NCI-H82 (cell line): Measurements from ENCODE around the gene FH.
A peak's percentile ranks its signal among the peaks of the same experiment; 100 is the strongest.

Source experiments
- DNase-seq: peaks from one replicate; lab custom pipeline; 2025; lab: John Stamatoyannopoulos, UW

Gene FH

GRCh38 chr1:241519308-241520079 lies at the start of gene FH:
Gene FH, minus strand, starts transcription at chr1:241519755. Its CDS starts 33 bp downstream, at chr1:241519722.
- peak; percentile 100 for DNase-seq

GRCh38 chr1:241560849-241561187 lies 41.3 kb upstream of the FH start:
- no peak for DNase-seq

DNA sequence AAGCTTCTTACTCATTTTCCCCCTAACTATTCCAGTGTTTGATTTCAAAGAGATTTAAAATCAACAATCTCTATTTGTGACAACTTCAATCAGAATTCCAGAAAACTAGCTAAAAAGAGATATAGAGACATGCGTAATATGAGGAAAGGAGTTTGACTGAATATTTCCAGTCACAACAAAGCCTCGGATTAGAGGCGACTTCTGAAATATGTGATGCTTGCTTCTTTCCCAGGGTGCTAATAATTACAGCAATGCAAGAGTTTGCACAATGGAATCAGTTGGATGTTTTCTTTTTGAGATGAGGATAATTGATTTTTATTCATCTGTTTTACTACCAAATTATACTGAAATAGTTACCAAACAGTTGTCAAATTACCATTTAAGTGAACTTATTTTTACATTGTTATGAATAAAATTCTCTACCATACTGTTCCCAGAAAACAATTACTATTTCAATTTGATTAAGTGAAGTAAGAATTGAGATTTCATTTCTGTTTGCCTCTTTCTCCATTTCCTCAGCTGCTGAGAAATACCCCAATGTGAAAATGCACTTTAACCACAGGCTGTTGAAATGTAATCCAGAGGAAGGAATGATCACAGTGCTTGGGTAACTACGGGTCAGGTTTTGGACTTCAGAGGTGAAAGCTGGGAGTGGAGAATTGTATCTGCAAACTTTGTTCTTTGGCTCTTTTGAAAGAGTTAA lies 40.7 kb upstream of the FH start:
- no peak for DNase-seq

GRCh38 chr1:241557551-241558193 lies 38.1 kb upstream of the FH start:
- no peak for DNase-seq

DNA sequence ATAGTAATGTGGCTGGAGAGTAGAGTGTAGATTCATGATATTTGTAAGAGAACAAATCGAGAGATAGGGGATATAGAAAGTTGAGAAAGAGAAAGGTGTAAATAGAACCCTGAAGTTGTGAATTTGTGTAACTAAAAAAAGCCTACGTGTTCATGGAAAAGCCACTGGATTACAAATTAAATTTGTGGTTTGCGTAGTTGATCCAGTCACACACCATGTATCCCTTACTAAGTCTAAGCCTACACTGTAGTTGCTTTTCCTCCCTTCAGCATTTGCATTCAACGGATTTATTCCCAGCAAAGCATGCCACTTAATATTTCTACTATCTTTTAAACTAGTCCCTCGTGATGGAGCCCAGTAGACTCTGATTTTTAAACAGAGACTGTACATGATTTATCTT lies 37.5 kb upstream of the FH start:
- DNase-seq, result no peak

DNA sequence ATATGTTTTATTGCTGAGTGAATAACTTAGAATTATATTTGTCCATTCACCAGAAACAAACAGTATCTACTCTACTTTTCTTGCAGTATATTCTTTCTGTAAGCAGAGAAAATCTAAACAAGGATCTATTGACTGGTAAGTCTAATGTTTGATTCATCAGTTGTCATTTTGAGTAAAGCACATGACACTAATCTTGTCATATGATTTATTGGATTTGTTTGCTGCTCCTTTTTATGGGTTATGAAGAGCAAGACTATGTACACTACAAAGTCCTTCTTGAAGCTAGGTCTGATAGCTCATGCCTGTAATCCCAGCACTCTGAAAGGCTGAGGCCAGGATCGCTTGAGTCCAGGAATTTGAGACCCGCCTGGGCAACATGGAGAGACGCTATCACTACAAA lies 36.0 kb upstream of the FH start:
- DNase-seq, result no peak

DNA sequence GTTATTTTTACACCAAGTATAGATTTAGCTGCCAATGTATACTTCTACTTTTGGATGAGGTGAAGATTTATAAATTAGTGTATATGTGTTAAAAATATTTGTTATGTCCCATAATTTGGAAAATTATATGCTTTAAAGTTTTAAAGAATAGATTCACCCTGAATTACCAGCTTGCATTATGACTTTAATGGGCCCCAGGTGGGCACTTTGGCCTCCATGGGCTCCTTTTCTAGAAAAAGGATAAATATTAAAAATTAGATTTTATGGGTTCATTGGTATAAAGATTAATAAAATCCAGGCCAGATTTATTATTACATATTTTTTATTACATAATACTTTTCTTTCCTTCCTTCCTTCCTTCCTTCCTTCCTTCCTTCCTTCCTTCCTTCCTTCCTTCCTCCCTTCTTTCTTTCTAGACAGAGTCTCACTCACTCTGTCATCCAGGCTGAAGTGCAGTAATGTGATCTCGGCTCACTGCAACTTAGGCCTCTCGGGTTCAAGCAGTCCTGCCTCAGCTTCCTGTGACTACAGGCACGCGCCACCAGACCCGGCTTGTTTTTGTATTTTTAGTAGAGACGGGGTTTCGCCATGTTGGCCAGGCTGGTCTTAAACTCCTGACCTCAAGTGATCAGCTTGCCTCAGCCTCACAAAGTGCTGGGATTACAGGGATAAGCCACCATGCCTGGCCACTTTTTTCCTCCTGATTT lies 34.5 kb upstream of the FH start:
- no peak for DNase-seq

DNA sequence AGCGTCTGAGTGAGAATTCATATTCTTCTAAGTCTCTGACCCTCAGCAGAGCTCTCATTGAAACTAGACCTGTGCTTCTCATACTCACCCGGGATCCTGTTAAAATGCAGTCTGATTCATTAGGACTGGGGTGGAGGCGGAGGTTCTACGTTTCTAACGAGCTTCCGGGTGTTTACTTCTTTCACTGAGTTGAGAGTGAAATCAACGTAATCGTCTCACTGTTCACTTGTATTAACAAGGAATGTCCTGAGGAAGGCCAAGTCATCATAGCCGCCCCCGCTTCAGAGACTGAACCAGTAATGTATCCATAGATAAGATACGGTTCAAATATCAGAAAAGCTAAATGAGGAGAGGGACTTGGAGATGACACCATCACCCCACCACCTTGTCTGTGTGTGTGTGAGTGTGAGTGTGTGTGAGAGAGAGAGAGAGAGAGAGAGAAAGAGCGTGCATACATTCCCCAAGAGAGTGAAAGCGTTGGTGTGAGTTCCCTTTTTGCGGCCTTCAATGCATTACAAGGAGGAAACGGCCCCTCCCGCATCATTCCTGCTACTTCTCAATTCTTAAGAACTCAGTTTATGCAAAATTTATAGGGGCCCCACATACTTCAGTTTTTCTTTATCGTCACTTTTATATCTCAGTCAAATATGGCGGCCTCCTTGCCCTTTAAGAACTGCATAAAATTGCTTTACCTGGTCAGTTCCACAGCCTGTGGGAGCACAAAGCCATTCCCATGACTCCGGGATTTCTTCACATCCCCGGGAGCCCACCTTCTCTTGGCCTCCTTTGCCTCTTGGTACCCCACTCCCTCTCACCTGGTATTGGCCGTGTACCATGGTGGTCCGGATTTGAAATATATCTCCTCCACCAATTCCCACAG lies 32.4 kb upstream of the FH start:
- no peak for DNase-seq

GRCh38 chr1:241550318-241550717 lies 30.8 kb upstream of the FH start:
- DNase-seq, result no peak

GRCh38 chr1:241548008-241548407 lies 28.5 kb upstream of the FH start:
- DNase-seq, result no peak

DNA sequence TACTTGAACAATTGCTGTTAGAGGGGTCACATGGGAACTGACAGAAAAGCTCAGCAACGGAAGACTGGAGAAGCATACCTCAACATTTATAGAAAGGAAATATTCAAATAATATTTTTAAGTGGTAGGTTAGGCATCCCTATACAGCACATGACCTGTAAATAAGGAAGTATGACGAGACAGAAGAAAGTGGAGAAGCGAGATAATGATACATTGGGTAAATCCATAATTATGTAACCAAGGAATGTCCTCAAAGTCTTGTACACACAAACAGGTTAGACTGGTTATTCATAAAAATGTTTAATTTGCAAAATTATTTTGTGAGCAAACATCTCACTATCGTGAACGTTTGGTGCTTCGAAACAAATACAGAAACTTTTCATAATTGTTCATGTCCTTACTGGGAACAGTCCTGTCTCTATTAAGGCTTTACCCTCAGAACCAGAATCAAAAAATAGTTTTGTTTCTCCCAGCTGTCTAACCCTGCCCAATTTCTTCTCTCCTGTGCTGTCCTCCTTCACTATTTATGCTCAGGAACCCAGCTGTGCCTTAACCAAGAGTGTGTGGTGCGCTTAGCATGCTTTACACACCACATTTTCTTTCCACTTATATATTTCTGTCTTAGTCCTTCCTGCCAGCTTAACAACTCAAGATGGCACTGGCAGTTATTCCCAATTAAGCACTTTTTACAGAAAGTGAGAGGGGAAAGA lies 22.8 kb upstream of the FH start:
- DNase-seq, result no peak

- DNase-seq, result no peak
Observed at GRCh38 chr1:241536969-241537368, 17.4 kb upstream of the FH start.

DNA sequence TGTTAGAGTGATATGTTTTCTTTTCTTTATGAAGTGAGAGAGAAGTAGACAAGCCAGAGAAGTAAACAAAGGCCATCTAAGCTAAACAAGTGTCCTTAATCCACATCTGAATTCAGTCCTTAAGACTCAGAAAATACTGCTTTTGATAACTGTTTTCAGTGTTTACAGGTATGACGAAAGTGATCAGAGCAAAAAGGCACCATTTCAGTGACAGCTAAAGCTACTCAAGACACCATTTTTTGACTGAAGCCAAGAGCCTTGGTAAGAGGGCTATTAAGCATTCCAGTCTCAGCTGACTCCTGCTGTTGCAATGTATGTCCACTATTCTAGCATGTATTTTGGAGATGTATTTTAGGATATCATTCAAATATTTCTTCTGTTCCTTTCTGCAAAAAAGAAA lies 16.7 kb upstream of the FH start:
- DNase-seq, result no peak

- no peak for DNase-seq
Observed at GRCh38 chr1:241533326-241534115, 14.0 kb upstream of the FH start.

DNA sequence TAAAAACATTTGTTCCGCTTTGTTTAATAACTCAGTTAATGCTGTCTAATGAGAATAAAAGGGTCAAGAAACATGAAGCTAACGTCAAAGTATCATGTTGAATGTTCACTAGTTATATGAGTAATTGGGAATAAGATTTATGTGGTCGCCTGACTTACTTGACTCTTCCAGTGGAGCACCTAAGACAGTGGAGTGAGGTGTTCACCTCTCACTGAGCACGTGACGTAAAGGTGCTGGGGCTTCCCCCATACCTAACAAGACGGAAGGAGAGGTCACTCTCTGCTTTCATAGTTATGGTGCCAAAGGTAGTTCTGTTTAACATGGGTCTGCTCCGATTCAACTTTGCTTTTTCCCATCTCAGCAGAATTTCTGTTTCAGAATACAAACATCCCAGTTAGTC lies 13.3 kb upstream of the FH start:
- no peak for DNase-seq

DNA sequence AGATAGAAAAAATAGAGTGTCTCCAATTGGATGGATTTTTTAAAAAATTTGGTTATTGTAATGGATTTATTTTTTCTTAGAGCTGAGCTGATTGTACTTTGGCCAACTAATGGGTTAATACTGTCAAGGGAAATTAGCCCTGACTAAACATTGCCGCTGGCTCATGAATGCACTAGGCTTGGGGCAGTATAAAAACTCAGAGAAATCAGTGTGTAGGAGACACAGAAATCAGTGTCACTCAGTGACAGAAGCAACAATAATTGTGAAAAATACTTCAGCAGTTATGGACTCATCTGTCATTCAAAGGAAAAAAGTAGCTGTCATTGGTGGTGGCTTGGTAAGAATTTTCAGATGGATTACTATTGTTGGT lies 12.6 kb upstream of the FH start, which contains the start of gene KMO:
KMO (plus strand) TSS at position 217 of the 370 bp plus-strand sequence; CDS start at position 284, 67 bp downstream.
- DNase-seq, result no peak

GRCh38 chr1:241531195-241532161 lies 11.9 kb upstream of the FH start:
- peak; percentile 82 for DNase-seq

DNA sequence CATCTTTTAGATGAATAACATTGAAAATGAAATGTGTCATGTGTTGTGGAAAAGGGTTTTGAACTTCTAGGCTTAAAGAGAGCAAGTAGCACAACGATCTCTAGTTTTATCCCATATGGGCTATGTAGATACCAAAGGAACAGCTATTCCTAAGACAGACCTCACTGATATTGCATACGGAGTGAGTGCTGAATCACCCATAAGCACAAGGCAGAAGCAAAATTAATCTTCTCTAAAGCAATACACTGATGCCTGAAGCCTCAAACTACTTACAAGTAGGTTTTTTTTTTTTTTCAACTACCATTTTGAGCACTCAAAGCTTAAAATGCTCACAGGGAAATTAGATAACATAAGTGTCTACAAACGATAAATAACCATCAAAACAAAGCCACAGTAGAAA lies 7.6 kb upstream of the FH start:
- DNase-seq, result no peak

DNA sequence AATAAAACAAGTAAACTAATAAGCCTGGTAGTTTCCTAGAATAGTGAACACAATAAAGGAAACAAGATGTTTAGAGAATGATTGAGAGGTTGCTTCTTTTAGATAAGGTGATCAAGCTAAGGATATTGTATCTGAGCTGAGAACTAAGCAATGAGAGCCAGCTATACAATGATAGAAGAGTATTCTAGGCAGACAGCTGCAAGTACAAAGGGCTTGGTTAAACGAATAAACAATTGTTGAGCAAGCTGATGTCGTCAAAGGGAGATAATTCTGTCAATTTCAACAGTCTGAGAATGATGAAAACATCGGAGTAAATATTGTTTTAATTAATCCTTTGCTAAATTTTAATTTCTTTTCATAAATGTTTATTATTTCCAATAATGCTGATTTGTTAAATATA lies 5.5 kb upstream of the FH start:
- no peak for DNase-seq
